Astrocyte of the hippocampus (primary cell): ENCODE measurements around the gene NWD2.
A peak's percentile ranks its signal among the peaks of the same experiment; 100 is the strongest.

Experiments
- DNase-seq: peaks from one replicate; pipeline ENCODE4 v3.0.0; 2011; ENCODE audit warnings: low read depth, low spot score

NWD2 gene

GRCh38 chr4:37304612-37305011 is 60.1 kb downstream of the NWD2 start:
- DNase-seq = no peak

- DNase-seq = no peak
Measured at GRCh38 chr4:37305984-37306383, 61.4 kb downstream of the NWD2 start.

- peak; percentile 74 for DNase-seq
Measured at GRCh38 chr4:37317104-37317643, 72.6 kb downstream of the NWD2 start.

- DNase-seq = no peak
Measured at GRCh38 chr4:37320513-37321235, 76.1 kb downstream of the NWD2 start.

GRCh38 chr4:37322122-37322521 is 77.6 kb downstream of the NWD2 start:
- DNase-seq = no peak

- no peak for DNase-seq
Measured at GRCh38 chr4:37324546-37324945, 80.0 kb downstream of the NWD2 start.

GRCh38 chr4:37326852-37327251 is 82.3 kb downstream of the NWD2 start:
- DNase-seq = no peak

GRCh38 chr4:37338972-37339371 is 94.4 kb downstream of the NWD2 start:
- DNase-seq = no peak

- no peak for DNase-seq
Measured at GRCh38 chr4:37358748-37359147, 114.2 kb downstream of the NWD2 start.

- DNase-seq = no peak
Measured at GRCh38 chr4:37359261-37359660, 114.7 kb downstream of the NWD2 start.

GRCh38 chr4:37365888-37366287 is 121.3 kb downstream of the NWD2 start:
- DNase-seq = no peak

GRCh38 chr4:37367901-37368300 is 123.4 kb downstream of the NWD2 start:
- DNase-seq = no peak

- no peak for DNase-seq
Measured at GRCh38 chr4:37370052-37370451, 125.5 kb downstream of the NWD2 start.

- no peak for DNase-seq
Measured at GRCh38 chr4:37381040-37381668, 136.6 kb downstream of the NWD2 start.

- DNase-seq = peak; percentile 56
Measured at GRCh38 chr4:37383579-37384229, 139.2 kb downstream of the NWD2 start.

GRCh38 chr4:37385424-37385823 is 140.9 kb downstream of the NWD2 start:
- DNase-seq = no peak

GRCh38 chr4:37388681-37389365 is 144.3 kb downstream of the NWD2 start:
- DNase-seq = no peak

GRCh38 chr4:37389366-37389765 is 144.8 kb downstream of the NWD2 start:
- DNase-seq = no peak

- DNase-seq = peak; percentile 59
Measured at GRCh38 chr4:37389967-37390580, 145.5 kb downstream of the NWD2 start.

- peak; percentile 62 for DNase-seq
Measured at GRCh38 chr4:37392521-37393255, 148.1 kb downstream of the NWD2 start.

- no peak for DNase-seq
Measured at GRCh38 chr4:37393321-37393720, 148.8 kb downstream of the NWD2 start.
